DMS79 treated with DMSO at 0.1 percent for 48 hours (cell line): ENCODE results near the gene MT2A.
"Not testable (repeated sequence)": the region's sequence is repeated elsewhere in the genome, so short reads cannot be mapped to it uniquely, and the experiment has no call there.

ENCODE experiments used
- DNase-seq: peaks from one replicate; lab custom pipeline; 2025; lab: John Stamatoyannopoulos, UW

MT2A gene

GRCh38 chr16:56608043-56608875 lies at the start of gene MT2A:
Gene MT2A, plus strand, starts transcription at chr16:56608584. Its CDS starts 72 bp downstream, at chr16:56608656.
- DNase-seq: peak; percentile 82

- DNase-seq: no peak
These were observed 49.3 kb upstream of the MT2A start for GRCh38 chr16:56559109-56559508.

DNA sequence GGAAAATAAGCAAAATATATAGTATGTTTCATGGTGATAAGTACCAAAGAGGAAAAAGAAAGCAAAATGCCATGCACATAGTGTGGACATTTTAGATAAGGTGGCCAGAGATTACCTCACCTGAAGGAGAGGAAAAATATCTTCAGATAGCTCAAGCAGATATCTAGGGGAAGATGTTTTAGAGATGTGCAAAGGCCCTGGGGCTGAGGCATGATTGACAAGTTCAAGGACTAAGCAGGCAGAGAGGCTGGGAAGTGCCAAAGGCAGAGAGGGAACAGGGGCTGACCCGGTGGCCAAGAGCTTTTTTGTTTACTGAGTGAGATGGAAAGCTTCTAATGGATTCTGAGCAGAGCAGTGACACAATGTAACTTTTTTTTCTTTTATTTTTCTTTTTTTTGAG lies 47.9 kb upstream of the MT2A start:
- no peak for DNase-seq

DNA sequence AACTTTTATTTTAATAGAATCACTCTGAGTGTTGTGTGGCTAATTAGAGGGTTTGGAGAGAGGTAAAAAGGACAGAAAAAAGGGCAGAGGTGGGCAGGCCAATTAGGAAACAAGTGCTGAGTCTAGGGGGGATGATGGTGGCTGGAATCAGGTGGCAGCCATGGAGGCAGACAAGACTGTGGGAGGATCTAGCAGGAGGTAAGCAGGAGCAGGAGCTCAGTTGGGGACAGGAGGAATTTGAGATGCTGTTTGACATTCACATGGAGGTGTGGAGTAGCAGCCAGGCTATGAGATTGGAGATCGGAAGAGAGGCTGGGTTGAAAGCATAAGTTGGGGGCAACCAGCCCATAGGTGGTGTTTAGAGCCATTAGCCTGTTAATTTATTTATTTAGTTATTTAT lies 47.3 kb upstream of the MT2A start:
- DNase-seq: no peak

GRCh38 chr16:56564793-56565477 lies 43.4 kb upstream of the MT2A start, which contains the start of gene MT4:
Gene MT4, plus strand, starts transcription at chr16:56565073. Its CDS starts 56 bp downstream, at chr16:56565129.
- no peak for DNase-seq

DNA sequence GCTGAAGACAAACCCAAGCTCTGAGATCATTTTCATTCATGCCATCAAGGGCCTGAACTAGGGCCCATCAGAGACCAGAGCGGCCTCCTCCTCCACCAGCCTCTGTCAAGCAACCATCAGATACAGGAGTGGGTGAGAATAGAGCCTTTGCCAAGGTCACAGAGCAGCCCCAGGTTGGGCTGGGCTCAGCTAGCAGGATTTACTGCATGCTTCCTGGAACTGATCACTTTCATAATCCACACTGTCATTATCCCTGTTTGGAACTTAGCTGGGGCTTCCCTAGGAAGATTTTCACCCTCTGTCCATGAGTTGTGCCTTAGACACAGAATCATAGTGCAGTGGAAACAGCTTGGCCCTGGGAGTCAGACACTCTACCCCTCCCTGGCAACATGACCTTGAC lies 38.4 kb upstream of the MT2A start:
- DNase-seq: no peak

GRCh38 chr16:56571525-56571924 lies 36.9 kb upstream of the MT2A start:
- no peak for DNase-seq

DNA sequence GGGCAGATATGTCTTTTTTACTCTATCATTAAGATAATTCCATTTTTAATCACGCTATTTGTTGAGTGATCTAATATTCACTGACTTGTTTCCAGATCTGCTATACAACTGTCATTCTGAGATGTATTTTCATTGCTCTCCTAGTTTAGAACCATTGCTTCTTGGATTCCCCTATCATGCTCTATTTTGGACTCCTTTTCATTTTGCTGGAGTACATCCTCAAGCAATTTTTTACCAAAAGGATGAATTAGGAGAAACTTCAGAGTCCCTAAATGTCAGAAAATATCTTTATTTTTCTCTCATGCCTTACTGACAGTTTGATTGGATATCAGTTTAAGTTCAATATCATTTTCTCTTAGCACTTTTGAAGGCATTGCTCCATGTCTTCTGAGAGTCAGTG lies 33.8 kb upstream of the MT2A start:
- DNase-seq: no peak

GRCh38 chr16:56576585-56577299 lies 31.6 kb upstream of the MT2A start:
- no peak for DNase-seq

DNA sequence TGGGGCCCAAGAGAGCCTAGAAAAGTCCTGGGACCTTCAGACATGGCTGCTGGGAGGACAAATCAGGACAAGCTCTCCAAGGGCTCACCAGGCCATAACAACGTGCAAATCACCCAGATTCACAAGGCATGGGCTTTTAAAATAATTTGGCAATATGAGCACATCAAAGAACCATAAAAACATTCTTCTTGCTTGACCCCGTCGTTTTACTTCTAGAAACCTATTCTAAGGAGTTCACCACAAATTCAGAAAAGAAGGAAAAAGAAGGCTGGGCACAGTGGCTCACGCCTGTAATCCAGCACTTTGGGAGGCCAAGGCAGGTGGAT lies 31.1 kb upstream of the MT2A start:
- DNase-seq: no peak

- no peak for DNase-seq
These were observed 27.9 kb upstream of the MT2A start for GRCh38 chr16:56580391-56581048.

DNA sequence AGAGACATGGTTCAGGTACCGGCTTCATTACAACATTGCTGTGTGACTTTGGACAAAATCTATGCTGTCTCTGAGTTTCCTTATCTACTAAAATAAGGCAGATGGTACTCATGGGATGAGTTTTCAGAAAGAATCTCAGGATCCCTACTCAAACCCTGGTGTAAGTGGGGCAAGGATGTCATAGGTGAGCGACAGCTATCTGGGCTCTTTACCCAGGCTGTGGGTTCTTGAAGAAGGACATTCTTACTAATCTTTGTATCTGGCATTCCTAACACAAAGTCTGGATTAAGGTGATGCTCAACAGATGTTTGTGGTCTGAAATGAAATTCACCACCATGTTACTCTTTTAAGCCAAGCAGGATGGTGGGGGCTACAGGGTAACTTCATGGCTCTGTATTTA lies 25.5 kb upstream of the MT2A start:
- DNase-seq: not testable (repeated sequence)

- no peak for DNase-seq
These were observed 24.8 kb upstream of the MT2A start for GRCh38 chr16:56583351-56584168.

DNA sequence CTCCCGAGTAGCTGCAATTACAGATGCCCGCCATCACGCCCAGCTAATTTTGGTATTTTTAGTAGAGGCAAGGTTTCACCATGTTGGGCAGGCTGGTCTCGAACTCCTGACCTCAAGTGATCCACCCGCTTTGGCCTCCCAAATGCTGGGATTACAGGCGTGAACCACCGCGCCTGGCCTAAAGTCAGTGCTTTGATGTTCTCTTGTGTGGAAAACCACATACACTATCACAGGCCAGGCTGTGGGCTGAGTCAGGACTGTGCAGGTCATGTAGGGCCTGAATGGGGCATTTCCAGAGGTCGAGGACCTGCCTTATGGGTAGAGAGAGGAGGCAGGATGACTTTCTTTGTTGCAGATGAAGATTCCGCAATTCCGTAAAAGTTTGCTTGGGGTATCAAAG lies 24.1 kb upstream of the MT2A start:
- no peak for DNase-seq

- DNase-seq: no peak
These were observed 19.6 kb upstream of the MT2A start for GRCh38 chr16:56588781-56589140.

DNA sequence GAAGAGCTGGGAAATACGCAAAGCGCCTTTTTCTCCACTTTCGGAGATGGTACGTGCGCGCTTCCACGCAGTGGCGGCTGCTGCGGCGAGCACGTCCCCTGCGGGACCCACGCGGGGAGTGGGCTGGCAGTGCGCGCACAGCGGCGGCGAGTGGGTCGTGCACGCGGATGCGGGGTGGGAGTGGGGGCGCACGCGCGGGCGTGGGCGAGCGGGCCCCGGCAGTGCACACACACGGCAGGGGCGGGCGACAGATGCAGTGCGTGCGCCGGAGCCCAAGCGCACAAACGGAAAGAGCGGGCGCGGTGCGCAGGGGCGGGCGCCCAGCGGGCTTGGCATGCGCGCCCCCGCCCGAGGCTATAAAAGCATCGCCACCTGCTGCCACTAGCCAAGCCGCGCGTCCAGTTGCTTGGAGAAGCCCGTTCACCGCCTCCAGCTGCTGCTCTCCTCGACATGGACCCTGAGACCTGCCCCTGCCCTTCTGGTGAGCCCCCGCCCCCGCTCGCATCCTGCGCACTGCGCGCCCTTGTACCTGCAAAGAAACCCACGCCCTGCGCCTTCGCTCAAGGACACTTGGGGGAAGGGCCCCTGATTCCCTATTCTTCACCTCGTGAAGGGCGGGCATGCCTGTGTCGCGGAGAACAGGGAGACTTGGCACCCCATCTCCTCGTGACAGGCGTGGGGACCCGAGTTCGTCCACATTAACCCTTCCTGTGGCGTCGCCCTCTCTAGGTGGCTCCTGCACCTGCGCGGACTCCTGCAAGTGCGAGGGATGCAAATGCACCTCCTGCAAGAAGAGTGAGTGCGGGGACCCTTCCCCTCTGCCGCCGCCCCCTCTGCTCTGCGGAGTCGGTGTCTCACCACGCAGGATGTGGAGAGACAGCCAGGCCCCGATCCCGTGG lies 19.0 kb upstream of the MT2A start, which contains the start of gene MT3:
Gene MT3, plus strand, starts transcription at position 388 of the 899 bp plus-strand sequence. Its CDS starts 63 bp downstream, at position 451.
- DNase-seq: peak; percentile 32

- no peak for DNase-seq
These were observed 16.9 kb upstream of the MT2A start for GRCh38 chr16:56591377-56592060.

DNA sequence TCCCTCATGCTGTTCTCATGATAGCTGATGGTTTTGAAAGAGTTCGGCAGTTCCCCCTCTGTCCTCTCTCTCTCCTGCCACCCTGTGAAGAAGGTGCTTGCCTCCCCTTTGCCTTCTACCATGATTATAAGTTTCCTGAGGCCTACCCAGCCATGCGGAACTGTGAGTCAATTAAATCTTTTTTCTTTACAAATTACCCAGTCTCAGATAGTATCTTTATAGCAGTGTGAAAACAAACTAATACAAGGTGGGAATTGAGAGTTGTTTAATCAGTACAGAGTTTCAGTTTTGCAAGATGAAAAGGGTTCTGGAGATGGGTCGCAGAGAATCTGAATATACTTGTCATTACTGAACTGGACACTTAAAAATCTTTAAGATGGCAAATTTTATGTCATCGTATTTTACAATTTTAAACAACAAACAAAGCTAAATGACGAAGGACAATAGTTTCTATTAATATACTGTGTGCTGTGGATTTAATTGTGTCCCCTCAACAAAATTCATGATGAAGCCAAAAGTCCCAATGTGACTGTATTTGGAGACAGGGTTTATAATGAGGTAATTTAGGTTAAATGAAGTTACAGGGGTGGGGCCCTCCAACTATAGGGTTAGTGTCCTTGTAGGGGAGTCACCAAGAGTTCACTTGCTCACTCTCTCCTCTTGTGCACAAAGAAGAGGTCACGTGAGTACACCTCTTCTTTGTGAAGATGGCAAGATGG lies 14.7 kb upstream of the MT2A start:
- DNase-seq: no peak

DNA sequence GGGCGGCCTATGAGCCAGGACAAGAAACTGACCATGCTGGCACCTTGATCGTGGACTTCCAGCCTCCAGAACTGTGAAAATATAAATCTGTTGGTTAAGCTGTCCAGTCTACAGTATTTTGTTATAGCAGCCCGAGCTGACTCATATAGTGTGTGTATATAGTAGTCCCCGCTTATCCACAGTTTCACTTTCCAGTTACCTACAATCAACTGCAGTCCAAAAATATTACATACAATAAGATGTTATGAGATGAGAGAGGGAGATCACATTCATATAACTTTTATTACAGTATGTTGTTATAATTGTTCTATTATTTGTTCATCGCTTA lies 14.1 kb upstream of the MT2A start:
- no peak for DNase-seq
